ENCODE data around the gene COL6A6.

GRCh38 chr3:130543322-130543721, 26.3 kb downstream of the COL6A6 start:
- TF ChIP-seq CTCF (conservative IDR thresholded peaks at IDR 0.05; ENCODE audit: low read depth, low read length) (no peak), EZH2 (IDR thresholded peaks at IDR 0.05; ENCODE audit: borderline replicate concordance, low read depth, low read length, poor library complexity, severe bottlenecking) (no peak)

All from A673 (cell line).